Keratinocyte (primary cell): ENCODE measurements around the gene TMEM242. TPM values are rescaled to one million over a fixed set of nuclear protein-coding genes. Genes with fewer than 3 reads are reported as not detected.

Source experiments
- DNase-seq: peaks from one replicate; pipeline ENCODE4 v3.0.0-alpha.2; 2011; ENCODE audit warnings: low read depth, missing footprints, low spot score
- FAIRE-seq: peaks from 2 replicates; lab custom pipeline; 2011; peaks lifted over from hg19 to GRCh38; lab: Jason Lieb, UNC
- H2AFZ ChIP-seq: 2 replicates; pipeline ENCODE4 v1.6.0; 2012; ENCODE audit warnings: low read length, control low read depth, inconsistent platforms; ENCODE audit not compliant: control insufficient read depth
- H3K27ac ChIP-seq: 2 replicates; pipeline ENCODE4 v1.5.1; 2011; ENCODE audit warnings: low read length; ENCODE audit not compliant: control insufficient read depth, insufficient read depth
- H3K27me3 ChIP-seq: 3 replicates; pipeline ENCODE4 v1.6.0; 2011; ENCODE audit warnings: low read length; ENCODE audit not compliant: control insufficient read depth, insufficient read depth; ENCODE audit errors: extremely low read depth
- H3K36me3 ChIP-seq, 2 experiments: 2 replicates in 1 of 2; 3 replicates in 1 of 2; pipeline ENCODE4 v1.5.1; 2011; ENCODE audit warnings: low read length in 2 of 2, mild to moderate bottlenecking in 1 of 2; ENCODE audit not compliant: control insufficient read depth in 2 of 2, insufficient read depth in 2 of 2; ENCODE audit errors: extremely low read depth in 1 of 2
- H3K4me1 ChIP-seq: 3 replicates; pipeline ENCODE4 v1.5.1; 2011; ENCODE audit warnings: low read length; ENCODE audit not compliant: control insufficient read depth, insufficient read depth; ENCODE audit errors: extremely low read depth
- H3K4me2 ChIP-seq: 3 replicates; pipeline ENCODE4 v1.6.0; 2011; ENCODE audit warnings: low read depth, low read length; ENCODE audit not compliant: control insufficient read depth, insufficient read depth; ENCODE audit errors: extremely low read depth
- H3K4me3 ChIP-seq, 3 experiments: fragments of 200-600 bp in 1 of 3; sonication (generic) in 1 of 3; 2 replicates in 2 of 3; 3 replicates in 1 of 3; pipeline ENCODE4 v1.5.1; 2011 to 2016; ENCODE audit warnings: low read length in 3 of 3, mild to moderate bottlenecking in 3 of 3, control low read depth in 2 of 3, inconsistent platforms in 1 of 3, low read depth in 1 of 3, mixed read lengths in 1 of 3, mixed run types in 1 of 3, moderate library complexity in 1 of 3; ENCODE audit not compliant: control insufficient read depth in 2 of 3, insufficient read depth in 2 of 3; ENCODE audit errors: extremely low read depth in 1 of 3
- H3K79me2 ChIP-seq: 2 replicates; pipeline ENCODE4 v1.6.0; 2012; ENCODE audit warnings: low read length; ENCODE audit not compliant: control insufficient read depth, insufficient read depth
- H3K9ac ChIP-seq: 3 replicates; pipeline ENCODE4 v1.6.0; 2011; ENCODE audit warnings: low read length; ENCODE audit not compliant: control insufficient read depth, insufficient read depth; ENCODE audit errors: extremely low read depth
- H3K9me1 ChIP-seq: 3 replicates; pipeline ENCODE4 v1.6.0; 2011; ENCODE audit warnings: low read length; ENCODE audit not compliant: control insufficient read depth, insufficient read depth; ENCODE audit errors: extremely low read depth
- H3K9me3 ChIP-seq: 2 replicates; pipeline ENCODE4 v1.5.1; 2012; ENCODE audit warnings: low read depth, low read length; ENCODE audit not compliant: control insufficient read depth
- H4K20me1 ChIP-seq: 3 replicates; pipeline ENCODE4 v1.6.0; 2011; ENCODE audit warnings: low read length; ENCODE audit not compliant: control insufficient read depth, insufficient read depth; ENCODE audit errors: extremely low read depth
- CTCF ChIP-seq, 3 experiments: IDR thresholded peaks in 1 of 3; conservative IDR thresholded peaks in 1 of 3; optimal IDR thresholded peaks in 1 of 3; 2 replicates in 2 of 3; 3 replicates in 1 of 3; pipeline versions ENCODE3 to v1.5.1; 2011; ENCODE audit warnings: low read length in 3 of 3, mild to moderate bottlenecking in 3 of 3, moderate library complexity in 2 of 3, control low read depth in 1 of 3, inconsistent platforms in 1 of 3; ENCODE audit not compliant: insufficient read depth in 2 of 3; ENCODE audit errors: extremely low read depth in 1 of 3
- EZH2 ChIP-seq: IDR thresholded peaks from one replicate; pipeline ENCODE4 v1.6.1; 2012; ENCODE audit warnings: inconsistent platforms, mild to moderate bottlenecking, low read length, moderate library complexity
- dilution Hi-C: fragments of 300-500 bp; cut with MboI; formaldehyde crosslinking; loops from one replicate; pipeline ENCODE4 v1.7.0; 2020; ENCODE audit warnings: low sequenced_read_pairs; ENCODE audit not compliant: extremely low pct_ligation_motif_present
- polyA plus RNA-seq, 5 experiments: library from polyadenylated mRNA; depleted of rRNA in 3 of 5; stranded (reverse) in 3 of 5; stranded (forward) in 1 of 5; unstranded in 1 of 5; fragments of >200 nt; gene quantifications; 1 replicate in 1 of 5; 2 replicates in 3 of 5; 3 replicates in 1 of 5; pipeline versions ENCODE4 v1.2.1 to v1.2.3, GENCODE V29; 2011 to 2012; ENCODE audit warnings: missing spikeins in 2 of 5, low read depth in 1 of 5, low replicate concordance in 1 of 5

The TMEM242 gene
- polyA plus RNA-seq, 1 donor (not counting 4 experiments of a cell fraction or from before 2014, with no cell fraction given): 11.0 TPM

GRCh38 chr6:157270308-157270707 is 53.0 kb downstream of the TMEM242 start:
- Histone ChIP-seq H3K9me3 (no peaks in the 10 kb centered on the region), H4K20me1 (no peaks in the 10 kb centered on the region), H3K27me3 (no peaks in the 10 kb centered on the region), H3K79me2 (no peaks in the 10 kb centered on the region), H3K4me1 (peaks cover 8% of the 10 kb centered on the region), H2AFZ (no peak overlapping the region), H3K9ac (no peak overlapping the region), H3K27ac (no peak overlapping the region), H3K9me1 (no peaks in the 10 kb centered on the region), H3K36me3 (no peaks in the 10 kb centered on the region), H3K4me3 (no peak overlapping the region), H3K4me2 (no peak overlapping the region)
- FAIRE-seq (no peak), DNase-seq (no peak)
- dilution Hi-C loops: no loop called here
- TF ChIP-seq EZH2: no peak
- no peak for TF ChIP-seq CTCF (optimal IDR thresholded peaks at IDR 0.05 in 1 of 3, IDR thresholded peaks at IDR 0.05 in 1 of 3, conservative IDR thresholded peaks at IDR 0.05 in 1 of 3; ENCODE audit: extremely low read depth in 1 of 3, insufficient read depth in 2 of 3, low read length in 3 of 3)

- no peaks in the 10 kb centered on the region for H3K9me1 ChIP-seq
- no peak overlapping the region for H3K4me3 ChIP-seq
- no peaks in the 10 kb centered on the region for H3K27me3 ChIP-seq
- H3K9me3 ChIP-seq: no peaks in the 10 kb centered on the region
- peaks cover 5% of the 10 kb centered on the region for H3K4me1 ChIP-seq
- no peak overlapping the region for H3K9ac ChIP-seq
- no peak for FAIRE-seq
- H3K79me2 ChIP-seq: no peaks in the 10 kb centered on the region
- dilution Hi-C loops: no loop called here
- no peak overlapping the region for H2AFZ ChIP-seq
- H3K4me2 ChIP-seq: no peak overlapping the region
- no peaks in the 10 kb centered on the region for H3K36me3 ChIP-seq
- DNase-seq: no peak
- TF ChIP-seq CTCF (optimal IDR thresholded peaks at IDR 0.05 in 1 of 3, IDR thresholded peaks at IDR 0.05 in 1 of 3, conservative IDR thresholded peaks at IDR 0.05 in 1 of 3; ENCODE audit: extremely low read depth in 1 of 3, insufficient read depth in 2 of 3, low read length in 3 of 3): no peak
- no peak for TF ChIP-seq EZH2
- H4K20me1 ChIP-seq: no peaks in the 10 kb centered on the region
- H3K27ac ChIP-seq: no peak overlapping the region
Observed at GRCh38 chr6:157269261-157269794, 54.0 kb downstream of the TMEM242 start.
